Stimulated activated CD4-positive, alpha-beta T cell treated with anti-CD3 and anti-CD28 coated beads, Interleukin-4, amount 100 ng/mL, for 48 hours (primary cell): Measurements from ENCODE around the gene PSTPIP1.

ENCODE experiments used
- DNase-seq, 2 donors: peaks; one replicate each; pipeline ENCODE4 v3.0.0-alpha.2; 2020; ENCODE audit warnings: low read depth in 2 of 2

The PSTPIP1 gene

DNA sequence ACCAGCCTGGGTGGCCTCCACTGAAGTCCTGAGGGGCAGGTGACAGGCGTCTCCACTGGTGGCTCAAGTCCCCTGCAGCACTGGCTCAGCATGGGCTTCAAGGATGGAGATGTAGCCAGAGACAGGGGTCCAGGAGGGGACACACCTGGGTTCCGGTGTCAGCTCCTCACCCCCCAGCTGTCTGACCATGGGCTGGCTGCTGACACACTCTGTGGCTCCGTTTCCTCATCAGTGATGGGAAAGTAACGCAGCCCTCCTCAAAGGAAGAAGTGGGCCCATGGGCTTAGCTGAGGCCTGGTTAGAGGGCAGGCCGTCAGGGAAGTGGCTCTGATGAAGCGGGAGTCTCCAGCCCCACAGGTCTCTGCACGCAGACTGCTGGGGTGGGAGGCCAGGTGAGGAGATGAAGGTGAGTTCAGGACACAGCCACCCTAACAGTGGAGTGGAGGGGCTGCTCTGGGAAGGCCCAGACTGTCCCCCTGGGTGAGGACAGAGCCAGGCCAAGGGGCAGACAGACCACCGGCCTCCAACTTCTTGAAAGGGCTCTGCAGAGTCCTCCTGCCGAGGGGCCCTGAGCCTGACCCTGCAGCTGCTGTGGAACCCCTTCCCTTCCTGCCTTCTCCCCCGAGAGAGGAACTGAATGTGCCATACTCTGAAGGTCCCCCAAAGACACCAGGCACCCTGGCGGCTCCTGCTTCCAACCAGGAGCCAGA lies 24.0 kb downstream of the PSTPIP1 start:
- DNase-seq = no peak

GRCh38 chr15:77019521-77020331 lies 24.8 kb downstream of the PSTPIP1 start:
- no peak for DNase-seq

DNA sequence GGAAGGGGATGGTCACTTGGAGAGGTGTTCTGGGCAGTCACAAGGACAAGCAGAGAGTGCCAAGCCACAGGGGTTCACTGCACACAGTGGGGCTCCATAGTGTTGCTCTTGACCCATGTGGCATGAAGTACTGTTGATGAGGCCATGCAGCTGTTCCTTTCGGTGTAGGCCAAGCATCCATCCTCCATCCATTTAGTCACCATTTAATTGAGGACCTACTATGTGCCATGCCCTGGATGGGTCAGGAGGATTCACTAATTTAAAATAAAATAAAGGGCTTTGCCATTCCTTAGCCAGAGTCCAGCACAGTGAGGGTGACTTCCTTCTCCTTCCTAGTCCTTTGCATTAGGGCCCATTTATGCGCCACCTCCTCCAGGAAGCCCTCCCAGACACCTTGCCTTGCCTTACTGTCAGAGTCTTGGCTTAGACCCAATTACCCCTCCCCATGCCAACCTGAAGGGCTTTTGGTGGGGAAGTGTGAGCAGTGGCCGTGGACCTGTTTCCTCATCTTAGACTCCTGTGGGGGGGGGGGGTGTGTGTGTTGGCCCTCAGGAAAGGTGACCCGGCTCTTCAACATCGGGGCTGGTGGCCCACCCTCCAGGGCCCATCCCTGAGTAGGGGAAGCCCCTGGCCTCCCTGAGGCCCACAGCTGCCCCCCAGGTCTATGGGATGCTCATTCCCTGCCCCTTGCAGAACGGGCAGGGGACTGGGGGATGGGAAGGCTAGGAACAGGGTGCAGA lies 25.6 kb downstream of the PSTPIP1 start:
- no peak for DNase-seq

- DNase-seq = no peak
Measured at GRCh38 chr15:77021088-77021481, 26.2 kb downstream of the PSTPIP1 start.

GRCh38 chr15:77021803-77022381 lies 27.0 kb downstream of the PSTPIP1 start:
- peak in 1 of 2 donors; percentile 41 for DNase-seq

DNA sequence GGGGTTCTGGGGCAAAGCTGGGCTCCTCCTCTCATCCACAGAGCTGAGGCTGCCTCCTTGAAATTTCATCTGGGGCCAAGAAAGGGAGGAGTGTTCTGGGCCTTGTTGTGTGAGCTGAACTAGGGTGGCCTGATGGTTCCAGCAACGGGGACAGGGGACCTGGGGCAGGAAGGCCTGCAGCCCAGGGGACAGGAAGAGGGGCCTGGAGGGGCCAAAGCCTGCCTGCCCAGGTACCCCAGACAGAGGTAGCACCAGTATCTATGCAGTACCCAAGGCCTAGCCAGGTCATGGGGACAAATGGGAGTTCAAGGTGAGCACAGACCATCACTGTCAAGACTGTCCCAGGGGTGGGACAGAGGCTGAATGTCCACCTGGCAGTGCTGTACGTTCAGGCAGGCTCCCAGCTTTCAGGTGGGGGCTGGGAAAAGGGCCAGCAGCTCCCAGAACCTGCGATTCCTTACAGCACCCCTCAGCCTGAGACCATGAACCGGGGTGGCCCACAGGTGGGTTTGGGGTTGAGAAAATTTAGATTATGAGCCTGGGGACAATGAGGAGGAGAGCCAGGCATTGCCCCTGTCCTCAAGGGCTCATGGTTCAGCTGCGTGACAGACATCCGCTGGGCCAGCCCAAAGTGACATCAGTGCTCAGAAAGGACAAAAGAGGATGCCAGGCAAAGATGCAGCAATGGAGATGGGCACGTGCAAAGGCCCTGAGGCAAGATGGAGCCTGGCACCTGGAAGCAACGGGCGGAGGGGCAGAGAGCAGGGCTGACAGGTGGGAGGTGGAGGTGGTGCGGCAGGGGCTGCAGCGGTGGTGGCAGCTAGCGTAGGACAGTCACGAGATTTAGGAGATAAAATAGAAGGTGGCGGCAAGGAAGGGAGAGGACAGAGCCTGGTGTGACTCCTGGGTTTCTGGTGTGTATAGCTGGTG lies 28.0 kb downstream of the PSTPIP1 start:
- DNase-seq = no peak

DNA sequence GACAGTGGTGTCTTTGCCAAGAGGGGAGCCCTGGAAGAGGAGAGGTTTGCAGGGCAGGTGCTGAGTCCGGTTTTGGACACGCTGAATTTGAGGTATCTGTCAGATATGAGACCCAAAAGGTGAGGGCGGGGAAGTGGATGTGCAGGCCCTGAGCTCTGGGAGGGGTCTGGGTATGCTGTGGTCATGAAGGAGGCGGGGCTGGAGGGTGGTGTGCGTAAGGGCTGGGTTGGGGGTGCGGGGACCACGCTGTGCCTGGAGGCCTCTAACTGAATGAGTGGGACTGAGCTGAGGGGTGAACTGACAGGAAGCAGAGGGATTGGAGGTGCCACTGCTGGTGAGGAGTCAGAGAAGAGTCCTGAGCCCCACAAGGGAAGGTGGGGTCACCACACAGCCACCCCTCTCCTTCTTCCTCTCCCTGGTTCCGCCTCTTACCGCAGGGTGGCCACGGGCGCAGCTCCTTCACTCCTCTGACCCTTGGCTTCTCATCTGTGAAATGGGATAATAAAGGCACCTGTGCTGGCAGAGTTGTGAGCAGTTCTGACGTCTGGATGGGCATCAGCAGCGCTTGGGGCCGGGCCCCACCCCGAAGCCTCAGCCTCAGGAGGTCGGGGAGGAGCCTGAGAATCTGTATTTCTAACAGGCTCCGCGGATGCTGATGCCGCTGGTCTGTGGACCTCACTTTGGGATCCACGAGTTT lies 28.8 kb downstream of the PSTPIP1 start:
- DNase-seq = no peak

DNA sequence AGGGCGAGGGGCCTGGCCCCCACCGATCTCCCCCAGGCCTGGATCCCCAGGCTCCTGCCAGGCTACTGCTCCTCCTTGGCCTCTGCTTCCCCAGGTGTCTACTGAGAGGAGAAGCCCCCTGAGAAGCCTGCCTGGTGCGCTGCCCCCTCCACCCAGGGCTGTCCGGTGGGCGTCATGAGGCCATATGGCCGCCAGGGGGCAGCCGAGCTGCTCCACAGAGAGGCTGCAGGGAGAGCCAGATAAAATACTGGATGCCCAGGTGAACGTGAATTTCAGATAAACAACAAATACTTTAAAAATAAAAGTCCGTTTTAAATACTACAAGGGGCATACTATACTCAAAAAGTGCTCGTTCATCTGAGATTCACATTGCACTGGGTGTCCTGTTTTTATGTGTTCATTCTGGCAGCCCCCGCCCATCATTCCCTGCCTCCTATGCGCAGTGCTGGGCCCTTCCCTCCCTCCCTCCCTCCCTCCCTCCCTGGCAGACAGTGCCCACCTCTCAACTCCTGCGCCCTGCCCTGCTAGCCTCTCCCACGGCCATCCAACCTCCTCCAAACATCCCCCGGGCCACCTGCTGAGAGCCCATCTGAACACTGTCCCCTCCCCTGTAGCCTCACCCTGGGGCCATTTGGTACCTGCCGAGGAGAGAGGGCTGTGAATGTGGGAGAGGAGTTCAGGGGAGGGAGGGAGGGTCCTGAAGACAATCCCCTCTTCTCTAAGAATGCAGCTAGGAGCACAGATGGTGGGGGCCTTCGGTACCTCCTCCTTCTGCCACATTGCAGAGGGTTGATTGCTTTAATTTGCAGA lies 29.6 kb downstream of the PSTPIP1 start:
- peak; percentile 54 to 70 for DNase-seq

GRCh38 chr15:77025083-77025901 lies 30.4 kb downstream of the PSTPIP1 start:
- DNase-seq = no peak

DNA sequence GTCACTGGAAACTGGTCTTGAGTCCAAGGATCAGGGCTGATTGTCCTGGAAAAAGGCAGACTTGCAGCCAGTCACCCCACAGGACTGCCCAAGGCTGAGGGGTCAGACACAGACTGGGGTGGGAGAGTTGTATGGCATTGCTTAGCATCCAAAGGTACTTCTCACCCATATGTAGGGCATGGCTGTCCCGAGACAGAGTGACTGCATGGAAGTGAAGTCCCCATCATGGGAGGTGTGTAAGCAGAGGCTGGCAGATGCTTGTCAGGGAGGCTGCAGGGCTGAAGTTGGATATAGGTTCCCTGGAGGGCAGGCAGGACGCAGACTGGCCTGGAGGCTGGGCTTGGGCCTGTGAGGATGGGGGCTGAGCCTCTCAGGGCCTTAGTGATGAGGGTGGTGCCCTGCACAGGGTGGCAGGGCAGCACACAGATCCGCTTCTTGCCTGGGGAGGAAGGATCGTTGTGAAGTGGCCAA lies 31.1 kb downstream of the PSTPIP1 start:
- no peak for DNase-seq

DNA sequence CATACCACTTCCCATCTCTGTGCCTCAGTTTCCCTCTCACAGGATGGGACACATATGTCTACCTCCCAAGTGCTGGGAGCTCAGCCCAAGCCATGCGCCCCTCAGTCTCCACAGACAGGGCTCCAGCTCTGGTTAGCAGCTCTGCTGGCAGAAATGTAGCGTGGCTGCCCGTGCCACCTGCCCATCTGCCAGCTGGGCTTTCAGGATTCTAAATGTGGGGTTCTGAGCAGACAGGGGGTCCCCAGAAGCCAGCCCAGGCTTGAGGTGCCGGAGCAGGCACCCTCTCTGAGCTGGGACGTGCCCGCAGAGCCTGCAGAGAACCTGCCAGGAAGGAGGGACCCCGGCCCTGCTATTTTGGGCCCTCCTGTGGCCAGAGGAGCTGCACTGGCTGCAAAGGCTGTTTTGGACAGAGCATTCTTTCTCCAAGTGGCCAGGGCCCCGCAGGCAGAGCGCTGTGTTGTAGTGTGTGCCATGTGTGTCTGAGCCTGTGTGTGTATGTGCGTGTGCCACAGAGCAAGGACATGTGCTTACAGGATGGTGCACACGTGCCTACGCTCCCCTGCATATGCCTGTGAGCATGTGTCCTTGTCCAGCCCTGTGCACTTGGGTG lies 31.7 kb downstream of the PSTPIP1 start:
- no peak for DNase-seq

GRCh38 chr15:77027111-77027696 lies 32.3 kb downstream of the PSTPIP1 start:
- no peak for DNase-seq

DNA sequence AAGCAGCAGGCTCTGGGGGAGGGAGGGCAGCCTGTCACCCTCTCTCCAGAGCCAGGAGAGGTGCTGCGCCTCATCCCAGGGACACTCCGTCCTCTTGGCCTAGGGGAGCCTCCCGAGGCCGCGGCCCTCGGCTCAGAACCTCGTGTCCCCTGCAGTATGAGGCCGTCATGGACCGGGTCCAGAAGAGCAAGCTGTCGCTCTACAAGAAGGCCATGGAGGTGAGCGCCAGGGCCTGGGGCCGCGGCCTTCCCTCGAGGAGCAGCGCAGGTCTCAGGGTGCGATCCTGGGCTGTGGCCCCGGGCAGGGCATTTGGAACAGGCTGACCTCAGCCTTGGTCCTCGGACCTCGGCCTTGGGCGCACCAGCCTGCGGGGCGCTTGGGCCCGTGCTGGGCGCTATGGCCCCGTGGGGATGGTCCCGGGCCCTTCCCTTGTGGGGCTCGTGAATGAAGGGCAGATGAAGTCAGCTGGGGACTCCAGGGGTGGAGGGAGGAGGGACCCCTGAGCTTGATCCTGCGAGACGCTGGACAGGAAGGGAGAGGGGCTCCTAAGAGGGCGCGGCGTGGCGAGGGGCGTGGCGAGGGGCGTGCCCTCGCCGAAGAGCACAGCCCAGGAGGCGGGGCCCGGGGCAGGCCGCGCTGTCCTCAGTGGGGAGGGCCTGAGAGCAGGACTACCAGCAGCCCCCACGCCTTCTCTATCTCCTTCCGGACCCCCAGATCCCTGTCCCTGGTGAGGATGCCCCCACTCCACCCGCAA lies 32.9 kb downstream of the PSTPIP1 start:
- DNase-seq = no peak

DNA sequence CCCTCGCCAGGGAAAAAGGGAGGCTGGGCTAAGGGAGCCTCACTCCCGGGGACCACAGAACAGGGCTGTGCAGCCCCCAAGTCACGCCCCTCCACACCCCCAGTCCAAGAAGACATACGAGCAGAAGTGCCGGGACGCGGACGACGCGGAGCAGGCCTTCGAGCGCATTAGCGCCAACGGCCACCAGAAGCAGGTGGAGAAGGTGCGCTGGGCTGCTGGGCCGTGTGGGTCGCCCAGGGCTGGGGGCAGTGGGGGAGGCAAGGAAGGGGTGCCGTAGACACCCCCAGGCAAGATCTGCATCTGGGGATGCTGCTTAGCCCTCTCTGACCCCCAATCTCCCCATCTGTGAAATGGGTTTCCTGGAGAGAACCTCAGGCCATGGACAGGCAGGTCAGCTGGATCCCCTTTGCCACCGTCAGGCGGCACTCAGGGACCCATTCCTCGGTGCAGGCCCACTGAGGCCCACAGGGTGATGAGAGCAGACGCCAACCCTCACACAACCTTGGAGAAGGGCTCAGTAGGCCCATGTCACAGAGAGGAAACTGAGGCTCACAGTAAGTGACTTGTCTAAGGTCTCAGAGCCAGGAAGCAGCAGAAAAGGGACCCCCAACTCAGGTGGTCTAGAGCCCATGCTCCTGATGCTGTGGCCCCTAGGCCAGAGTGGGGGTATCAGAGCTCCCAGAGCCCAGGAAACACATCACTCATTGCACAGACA lies 33.7 kb downstream of the PSTPIP1 start:
- no peak for DNase-seq

DNA sequence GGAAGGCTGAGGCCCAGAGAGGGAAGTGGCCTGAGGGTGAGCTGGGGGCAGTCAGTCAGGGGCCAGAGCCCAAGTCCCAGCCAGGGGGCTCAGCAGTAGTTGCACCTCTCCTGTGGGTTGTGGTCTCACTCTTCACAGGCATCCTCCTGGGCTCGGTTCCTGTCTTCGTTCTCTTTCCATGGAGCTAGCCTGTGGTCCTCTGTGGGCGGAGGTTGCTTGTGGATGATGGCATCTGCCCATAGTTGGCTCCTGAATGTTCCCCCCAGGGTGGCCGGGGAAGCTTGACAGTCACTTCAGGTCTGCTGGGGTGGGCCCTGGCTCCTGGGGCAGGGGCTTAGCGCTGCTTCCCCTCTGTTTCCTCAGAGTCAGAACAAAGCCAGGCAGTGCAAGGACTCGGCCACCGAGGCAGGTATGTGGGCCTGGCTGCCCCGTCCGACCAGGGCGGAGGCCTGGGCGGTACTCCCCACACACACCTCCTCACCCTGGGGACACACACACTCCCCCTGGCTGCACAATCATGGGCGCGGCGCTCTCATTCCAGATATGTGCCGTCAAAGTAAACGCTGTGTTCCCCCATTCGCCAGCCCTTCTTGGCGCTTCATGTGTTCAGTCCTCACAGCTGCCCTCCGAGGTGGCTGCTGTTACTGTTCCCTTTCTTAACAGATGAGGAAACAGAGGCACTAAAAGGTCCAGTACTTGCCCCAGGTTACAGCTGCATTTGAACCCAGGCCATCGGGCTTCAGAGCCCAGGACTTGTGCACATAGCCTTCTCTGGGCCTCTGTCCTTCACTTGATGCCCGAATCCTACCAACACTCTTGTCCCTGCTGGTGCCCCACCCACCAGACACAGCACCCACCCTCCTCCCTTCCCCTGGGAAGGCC lies 34.5 kb downstream of the PSTPIP1 start:
- DNase-seq = no peak
